Measurements from ENCODE around the gene EIF3J. TPM values are rescaled to one million over a fixed set of nuclear protein-coding genes. Genes with fewer than 3 reads are reported as not detected.

The EIF3J gene
- total RNA-seq, 4 donors from 2014 or later = 49.3 to 115 (median 54.5) TPM

GRCh38 chr15:44585633-44586032 is 48.7 kb downstream of the EIF3J start:
- TF ChIP-seq CTCF (IDR thresholded peaks at IDR 0.05; ENCODE audit: low read depth) = no peak

GRCh38 chr15:44588541-44588940 is 51.6 kb downstream of the EIF3J start:
- no peak for TF ChIP-seq CTCF (IDR thresholded peaks at IDR 0.05; ENCODE audit: low read depth)

GRCh38 chr15:44591326-44591725 is 54.4 kb downstream of the EIF3J start:
- TF ChIP-seq CTCF (IDR thresholded peaks at IDR 0.05; ENCODE audit: low read depth) = no peak

GRCh38 chr15:44593042-44593736 is 56.2 kb downstream of the EIF3J start:
- TF ChIP-seq CTCF (IDR thresholded peaks at IDR 0.05; ENCODE audit: low read depth) = no peak

- no peak for TF ChIP-seq CTCF (IDR thresholded peaks at IDR 0.05; ENCODE audit: low read depth)
Observed at GRCh38 chr15:44595246-44595645, 58.3 kb downstream of the EIF3J start.

DNA sequence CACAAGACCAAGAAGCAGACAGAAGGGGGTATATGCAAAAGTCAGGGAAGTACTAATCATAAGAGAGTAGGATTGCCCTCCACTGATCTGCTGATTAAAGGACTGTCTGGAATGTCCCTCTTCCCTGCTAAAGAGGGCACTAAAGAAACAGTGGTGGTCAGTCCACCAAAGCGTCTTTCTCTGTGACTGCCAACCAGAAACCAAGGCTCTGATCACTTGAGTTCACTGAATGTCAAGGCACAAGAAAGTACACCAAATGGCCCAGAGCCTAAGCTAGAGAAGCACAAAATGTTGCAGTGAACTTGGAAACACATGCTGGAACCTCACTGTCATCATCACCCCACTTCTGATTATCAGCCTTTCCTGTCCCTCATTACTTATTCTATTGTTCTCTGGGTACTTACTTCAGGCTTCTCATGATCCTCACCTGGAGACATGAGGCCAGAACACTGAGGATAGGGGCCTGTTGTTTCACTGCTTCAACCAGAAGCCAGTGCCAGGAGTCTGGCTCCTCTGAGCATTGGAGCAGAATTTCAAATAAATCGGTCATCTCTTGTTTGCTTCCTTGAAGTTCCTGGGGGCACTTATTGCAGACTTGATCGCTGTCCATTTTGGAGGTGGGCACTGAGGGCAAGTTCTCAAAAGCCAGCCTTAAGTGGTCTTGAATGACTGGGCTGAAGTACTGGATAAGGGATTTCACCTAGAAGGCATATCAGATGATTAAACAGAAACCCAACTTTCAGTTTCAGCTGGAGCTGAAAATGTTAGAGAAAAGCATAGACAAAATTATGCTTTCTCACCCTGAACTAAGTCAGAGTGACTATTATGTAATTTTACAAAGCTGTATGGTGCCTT is 58.9 kb downstream of the EIF3J start:
- no peak for TF ChIP-seq CTCF (IDR thresholded peaks at IDR 0.05; ENCODE audit: low read depth)

- TF ChIP-seq CTCF (IDR thresholded peaks at IDR 0.05; ENCODE audit: low read depth) = no peak
Observed at GRCh38 chr15:44596511-44597010, 59.6 kb downstream of the EIF3J start.

Measured in subcutaneous adipose tissue (tissue), 4 donors.